ENCODE data around the gene DAPK2.
"Not testable (repeated sequence)": the region's sequence is repeated elsewhere in the genome, so short reads cannot be mapped to it uniquely, and the experiment has no call there.

DAPK2 gene

DNA sequence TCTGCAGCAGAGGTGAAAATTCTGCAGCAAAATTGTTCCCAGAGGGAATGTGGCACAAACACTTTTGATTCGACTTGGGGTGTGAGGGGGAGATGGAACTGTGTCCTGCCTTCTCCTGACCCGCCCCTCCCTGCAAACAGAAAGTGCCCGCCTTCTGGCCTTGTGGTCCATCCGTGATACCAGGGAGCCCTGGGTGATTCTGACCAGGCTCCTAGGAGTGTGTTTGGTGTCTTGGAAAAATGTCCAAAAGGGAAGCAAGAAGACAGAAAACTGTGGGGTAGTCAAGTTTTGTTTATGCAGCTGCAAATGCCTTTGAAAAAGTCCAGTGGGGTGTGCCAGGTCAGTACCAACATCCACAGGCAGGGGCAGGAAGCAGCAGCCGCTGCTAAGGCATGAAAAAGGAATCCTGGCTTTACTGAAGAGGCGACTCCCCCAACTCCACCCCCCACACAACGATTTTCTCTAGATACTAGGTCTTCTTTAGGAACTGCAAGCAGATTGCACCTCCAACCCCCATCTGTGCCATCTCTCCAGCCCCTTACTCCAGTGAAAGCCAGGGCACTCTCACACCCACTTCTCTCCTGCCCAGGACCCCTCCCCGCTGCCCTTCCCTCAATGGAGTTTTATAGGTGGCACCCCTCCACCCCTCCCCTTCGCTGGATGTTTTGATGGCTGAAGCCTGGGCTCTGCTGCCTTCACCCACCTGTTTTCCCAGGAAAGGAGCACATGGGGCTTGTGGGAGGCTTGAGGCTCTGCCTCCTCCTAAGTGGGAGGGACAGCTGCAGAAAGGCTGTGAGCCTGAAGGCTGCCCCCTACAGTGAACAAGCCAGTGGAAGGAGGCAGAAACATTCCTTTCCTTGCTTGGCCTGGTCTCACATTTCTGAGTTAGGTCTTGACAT, 130.2 kb downstream of the DAPK2 start:
- no peak for DNase-seq (ENCODE audit: low read depth in 4 of 4, low spot score in 1 of 4)

DNA sequence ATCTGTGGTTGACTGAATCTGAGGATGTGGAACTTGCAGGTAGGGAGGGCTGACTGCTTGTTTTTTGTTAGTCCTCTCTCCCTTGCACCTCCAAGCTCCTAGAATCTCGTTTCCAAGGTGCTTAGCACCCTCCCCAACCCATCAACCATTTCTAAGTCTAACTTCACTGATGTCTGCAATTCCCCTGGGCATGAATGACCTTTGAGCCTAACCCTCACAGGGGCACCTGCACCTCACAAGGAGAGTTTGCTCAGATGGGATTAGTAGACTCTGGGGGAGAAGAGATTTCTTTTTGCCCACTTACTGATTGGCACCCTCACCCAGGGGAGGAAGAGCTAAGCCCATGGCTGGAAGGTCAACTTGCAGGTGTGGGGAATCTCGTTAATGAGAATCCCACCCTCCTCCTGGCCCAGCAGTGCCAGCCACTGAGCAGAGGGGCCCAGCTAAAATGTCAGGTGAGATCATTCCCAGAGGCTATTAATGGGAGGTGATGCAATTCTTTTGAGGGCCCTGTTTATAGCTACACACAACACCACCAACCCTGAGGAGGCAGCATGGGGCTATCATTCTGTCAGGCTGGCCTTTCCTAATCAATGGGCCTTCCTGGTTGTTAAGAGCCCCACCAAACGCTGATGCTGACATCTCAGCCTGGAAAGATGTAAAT, 130.9 kb downstream of the DAPK2 start:
- DNase-seq (ENCODE audit: low read depth in 4 of 4, low spot score in 1 of 4), result no peak

DNA sequence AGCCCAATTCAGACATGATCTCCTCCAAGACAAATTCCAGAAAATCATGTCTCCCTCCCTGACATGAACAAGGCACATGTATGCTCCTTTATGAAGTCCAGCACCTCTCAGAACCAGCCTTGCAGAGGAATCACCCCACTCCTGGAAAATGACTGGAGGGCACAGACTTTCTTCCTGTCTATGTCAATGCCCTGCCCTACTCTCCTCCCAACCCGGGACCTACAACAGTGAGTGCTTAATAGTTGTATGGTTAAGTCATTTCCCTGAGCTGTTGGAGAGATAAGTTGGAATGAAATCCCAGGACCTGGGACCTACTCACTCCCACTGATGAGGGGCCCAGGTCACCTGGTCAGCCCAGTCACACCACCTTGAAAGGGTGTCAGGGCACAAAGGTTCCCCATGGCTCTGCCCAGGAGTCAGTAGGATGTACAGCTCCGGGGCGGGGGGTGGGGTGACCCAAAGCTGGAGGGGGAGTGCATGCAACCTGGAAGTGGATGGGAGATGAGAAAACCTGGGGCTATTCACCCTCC, 132.4 kb downstream of the DAPK2 start:
- no peak for DNase-seq (ENCODE audit: low read depth in 4 of 4, low spot score in 1 of 4)

DNA sequence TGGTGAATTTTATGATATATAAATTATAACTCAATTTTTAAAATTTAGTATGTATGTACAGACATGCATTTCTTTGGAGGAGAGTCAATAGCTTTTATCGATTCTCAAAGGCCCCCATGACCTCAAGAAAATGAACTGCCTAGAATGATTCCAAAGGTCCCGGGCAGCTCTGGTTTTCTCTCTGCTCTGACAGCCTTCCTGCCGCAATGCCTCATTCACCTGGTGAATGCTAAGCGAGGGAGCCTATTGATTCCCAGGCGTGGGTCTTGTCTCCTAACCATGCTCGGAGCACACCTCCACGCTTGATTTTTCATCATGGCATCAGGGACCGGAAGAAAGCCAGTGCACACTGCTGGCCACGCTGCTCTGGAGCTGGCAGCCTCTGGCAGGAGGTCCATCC, 132.9 kb downstream of the DAPK2 start:
- no peak for DNase-seq (ENCODE audit: low read depth in 4 of 4, low spot score in 1 of 4)

DNA sequence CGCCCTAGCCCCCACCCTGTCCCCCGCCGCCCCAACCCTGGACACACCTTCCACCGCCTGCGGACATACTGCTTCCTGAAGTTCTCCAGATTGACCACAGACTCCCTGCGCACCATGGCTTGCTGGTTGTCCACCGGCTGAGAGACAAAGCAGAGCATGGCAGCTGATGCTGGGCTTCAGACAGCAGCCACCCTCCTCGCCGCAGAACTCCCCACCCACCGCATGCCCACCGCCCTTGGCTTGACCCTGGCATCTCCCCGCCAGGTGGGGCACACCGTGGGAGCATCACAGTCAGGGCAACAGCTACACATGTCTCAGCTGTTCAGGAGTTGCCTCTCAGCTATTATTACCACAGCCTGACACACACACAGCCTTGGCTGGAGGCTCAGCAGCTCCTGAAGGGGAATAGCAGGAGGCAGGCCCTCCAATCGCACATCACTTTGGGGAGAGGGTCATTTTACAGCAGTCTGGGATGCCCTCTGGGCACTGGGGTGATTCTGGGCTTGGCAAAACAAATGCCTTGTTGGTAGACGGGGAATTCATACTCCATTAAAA, 134.1 kb downstream of the DAPK2 start:
- DNase-seq (ENCODE audit: low read depth in 4 of 4, low spot score in 1 of 4), result no peak

DNA sequence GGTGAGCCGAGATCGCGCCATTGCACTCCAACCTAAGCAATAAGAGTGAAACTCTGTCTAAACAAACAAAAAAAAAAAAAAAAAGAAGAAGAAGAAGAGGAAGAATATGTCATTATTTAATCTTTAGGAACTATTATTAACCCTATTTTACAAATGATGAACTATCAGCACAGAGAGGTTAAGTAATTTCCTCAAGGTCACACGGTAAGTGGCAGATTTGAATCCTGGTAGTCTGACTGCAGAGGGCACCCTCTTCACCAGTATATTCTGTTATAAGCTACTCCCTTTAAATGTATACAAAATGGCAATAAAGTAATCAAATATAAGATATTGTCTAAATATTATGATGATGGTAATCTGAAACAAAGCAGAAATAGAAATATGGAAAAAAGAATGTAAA, 135.1 kb downstream of the DAPK2 start:
- no peak for DNase-seq (ENCODE audit: low read depth in 4 of 4, low spot score in 1 of 4)

DNA sequence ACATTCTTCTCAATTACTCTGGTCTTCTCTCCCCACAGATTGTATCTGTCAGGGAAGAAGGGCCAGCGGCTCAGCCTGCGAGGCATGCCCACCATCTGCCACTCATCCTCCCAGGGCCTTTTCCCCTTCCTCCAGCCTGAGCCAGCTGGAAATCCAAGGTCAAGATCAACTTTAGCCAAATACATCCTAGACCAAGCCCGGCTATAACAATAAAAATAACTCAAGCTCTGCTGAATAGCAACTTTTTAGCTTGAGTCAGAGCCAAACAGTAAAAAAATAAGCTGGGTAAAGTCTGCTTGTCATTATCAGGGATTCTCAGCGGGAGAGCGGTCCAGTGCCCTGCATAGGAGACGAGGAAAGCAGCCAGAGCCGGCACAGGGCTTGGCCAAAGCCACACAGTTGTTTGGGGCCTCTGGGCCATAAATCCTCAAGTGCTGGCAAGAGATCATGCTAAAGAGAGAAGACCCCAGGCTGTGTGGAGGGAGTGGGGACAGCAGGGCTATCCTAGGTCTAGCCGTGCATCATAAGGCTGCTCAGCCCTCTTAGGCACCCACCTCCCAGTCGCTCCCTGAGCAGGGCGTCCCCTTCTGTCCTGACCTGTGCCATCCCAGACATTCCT, 136.4 kb downstream of the DAPK2 start:
- no peak for DNase-seq (ENCODE audit: low read depth in 4 of 4, low spot score in 1 of 4)

DNA sequence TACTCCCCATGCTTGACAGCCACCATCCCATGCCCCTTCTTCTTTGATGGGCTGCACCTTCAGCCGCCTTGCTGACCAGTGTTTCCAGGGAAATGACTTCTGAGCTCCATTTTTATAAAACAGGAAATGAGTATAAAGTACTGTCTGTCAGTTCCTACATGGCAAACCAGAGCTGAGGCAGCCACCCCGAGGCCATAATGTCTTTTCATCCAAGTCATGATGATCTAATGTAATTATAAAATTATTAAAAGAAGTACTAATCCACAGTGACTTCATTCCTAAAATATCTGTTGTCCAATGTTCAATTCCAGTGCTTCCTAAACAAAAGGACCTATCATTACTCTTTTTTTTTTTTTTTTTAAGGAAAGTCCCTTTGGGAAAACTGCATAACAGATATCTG, 137.3 kb downstream of the DAPK2 start:
- no peak for DNase-seq (ENCODE audit: low read depth in 4 of 4, low spot score in 1 of 4)

DNA sequence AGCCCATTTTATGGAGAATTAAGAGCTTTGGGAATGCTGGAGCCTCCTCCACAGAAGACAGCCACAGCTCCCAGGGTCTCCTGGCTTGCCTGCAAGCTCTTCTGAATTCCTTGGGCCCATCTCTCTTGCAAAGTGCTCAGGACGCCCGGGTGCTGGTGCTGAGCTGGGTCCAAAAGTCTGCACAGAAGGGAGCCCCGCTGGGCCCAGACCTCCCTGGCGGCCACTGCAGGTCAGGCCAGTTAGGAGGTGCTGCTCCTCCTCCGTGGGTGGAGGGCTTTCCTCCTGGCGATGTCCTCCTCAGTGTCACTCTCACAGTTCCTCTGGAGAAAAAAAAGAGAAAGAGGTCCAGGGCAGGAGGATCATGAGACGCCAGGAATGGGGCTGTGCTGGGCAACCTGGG, 138.0 kb downstream of the DAPK2 start:
- no peak for DNase-seq (ENCODE audit: low read depth in 4 of 4, low spot score in 1 of 4)

DNA sequence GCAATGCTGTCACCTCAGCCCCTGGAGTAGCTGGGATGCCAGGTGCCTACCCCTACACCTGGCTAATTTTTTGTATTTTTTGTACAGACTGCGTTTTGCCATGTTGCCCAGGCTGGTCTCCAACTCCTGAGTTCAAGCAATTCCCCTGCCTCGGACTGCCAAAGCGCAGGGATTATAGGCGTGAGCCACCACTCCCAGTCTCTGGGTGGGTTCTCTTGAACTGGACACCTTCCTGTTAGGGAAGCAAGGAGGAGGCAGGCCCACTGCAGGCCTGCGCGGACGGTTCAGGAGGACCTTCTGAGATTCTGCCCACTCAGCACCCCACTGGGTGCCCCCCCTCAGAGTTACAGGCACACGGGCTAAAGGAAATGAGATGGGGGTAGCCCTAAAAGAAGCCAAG, 138.8 kb downstream of the DAPK2 start:
- DNase-seq (ENCODE audit: low read depth in 4 of 4, low spot score in 1 of 4), result no peak

DNA sequence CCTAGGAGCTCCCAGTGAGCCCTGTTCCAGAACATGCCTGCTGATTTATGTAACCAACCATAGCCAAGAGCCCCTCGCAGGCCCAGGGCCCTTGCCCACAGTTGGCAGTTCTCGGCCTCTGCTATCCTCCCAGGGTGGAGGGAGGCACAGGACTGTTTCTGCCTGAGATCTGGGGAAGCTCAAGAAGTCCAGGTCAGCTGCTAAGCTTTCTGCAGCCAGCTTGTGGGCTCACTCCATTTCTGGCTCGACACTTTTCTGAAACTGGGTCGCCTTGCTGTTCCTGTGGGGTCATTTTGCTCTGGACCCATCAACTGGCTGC, 140.1 kb downstream of the DAPK2 start:
- DNase-seq (ENCODE audit: low read depth in 4 of 4, low spot score in 1 of 4), result no peak

DNA sequence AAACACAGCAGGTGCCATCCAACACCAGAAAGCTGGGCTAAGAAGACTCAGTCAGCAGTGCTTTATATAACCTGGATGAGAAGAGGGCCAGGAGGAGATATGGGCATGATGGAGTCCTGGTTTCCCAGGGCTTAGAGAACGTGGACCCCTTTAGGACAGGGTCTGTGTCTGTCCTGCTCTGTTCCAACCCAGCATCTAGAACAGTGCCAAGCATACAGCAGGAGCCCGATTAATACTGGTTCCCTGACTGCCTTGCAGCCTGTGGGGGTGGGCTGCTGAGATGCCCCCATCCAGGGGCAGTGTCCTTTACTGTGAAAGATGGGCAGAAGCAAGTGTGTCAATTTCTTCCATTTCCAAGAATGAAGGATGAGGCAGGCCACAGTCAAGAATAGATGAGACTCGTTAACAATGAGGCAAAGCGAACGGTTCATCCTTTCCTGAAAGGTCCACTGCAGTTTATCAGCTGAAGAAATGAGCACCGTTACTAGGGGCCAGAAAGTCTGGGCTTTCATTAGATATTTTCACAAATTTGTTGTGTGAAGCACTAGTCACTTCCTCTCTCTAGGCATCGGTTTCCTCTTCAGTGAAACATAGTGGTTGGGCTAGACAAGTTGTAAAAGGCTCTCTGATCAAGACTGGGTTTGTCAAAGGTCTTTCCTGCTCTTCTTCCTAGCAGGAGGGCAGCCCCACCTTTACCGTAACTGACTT, 140.6 kb downstream of the DAPK2 start:
- DNase-seq (ENCODE audit: low read depth in 4 of 4, low spot score in 1 of 4), result no peak

DNA sequence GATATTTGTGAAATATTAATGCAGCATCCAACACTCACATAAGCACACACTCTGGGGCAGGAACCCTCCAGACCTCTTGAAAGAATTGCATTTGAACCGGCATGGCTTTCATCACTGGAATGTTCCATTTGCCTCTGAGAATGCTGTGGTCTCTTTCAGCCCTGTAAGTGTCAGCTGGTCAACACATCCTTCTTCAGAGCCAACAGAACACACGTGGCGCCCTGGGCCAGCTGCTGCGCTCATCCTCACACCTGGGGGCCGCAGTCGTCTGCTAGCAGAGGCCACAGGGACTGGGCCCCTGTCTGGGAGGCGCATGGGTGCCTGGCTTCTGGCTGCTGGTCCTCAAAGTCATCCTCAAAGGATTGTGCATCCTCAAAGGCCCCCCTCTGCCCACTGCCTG, 141.2 kb downstream of the DAPK2 start:
- DNase-seq (ENCODE audit: low read depth in 4 of 4, low spot score in 1 of 4), result no peak

DNA sequence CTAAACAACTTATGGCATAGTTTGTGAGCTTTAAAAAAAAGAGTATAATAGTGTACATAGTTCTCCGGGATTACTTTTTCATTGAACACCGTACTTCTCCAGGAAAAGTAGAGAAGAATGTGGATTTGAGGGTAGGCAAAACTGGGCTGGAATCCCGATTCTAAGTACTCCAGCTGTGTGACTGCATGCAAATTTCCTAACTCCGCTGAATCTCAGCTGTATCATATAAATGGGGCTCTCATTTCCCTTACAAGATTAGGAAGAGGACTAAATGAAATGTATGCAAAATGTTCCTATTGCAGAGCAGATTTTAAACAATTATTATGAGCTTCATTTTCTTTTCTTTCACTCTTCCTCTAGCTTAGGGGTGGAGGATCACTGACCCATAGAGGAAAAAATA, 142.2 kb downstream of the DAPK2 start:
- DNase-seq (ENCODE audit: low read depth in 4 of 4, low spot score in 1 of 4), result no peak

DNA sequence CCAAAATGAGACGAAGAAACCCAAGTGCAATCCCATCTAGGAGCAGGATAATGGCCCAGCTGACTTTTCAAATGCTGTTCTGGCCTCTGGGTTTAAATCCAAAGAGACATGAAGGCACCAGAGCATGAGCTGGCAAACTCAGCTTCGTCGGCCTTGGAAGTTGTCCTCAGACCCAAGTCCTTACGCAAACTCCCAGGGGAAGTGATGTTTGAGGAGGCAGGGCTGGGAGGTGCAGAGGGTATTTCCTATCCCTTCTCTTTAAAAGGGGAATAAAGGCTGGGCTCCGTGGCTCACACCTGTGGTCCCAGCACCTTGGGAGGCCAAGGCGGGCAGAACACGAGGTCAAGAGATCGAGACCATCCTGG, 143.6 kb downstream of the DAPK2 start:
- no peak for DNase-seq (ENCODE audit: low read depth in 4 of 4, low spot score in 1 of 4)

DNA sequence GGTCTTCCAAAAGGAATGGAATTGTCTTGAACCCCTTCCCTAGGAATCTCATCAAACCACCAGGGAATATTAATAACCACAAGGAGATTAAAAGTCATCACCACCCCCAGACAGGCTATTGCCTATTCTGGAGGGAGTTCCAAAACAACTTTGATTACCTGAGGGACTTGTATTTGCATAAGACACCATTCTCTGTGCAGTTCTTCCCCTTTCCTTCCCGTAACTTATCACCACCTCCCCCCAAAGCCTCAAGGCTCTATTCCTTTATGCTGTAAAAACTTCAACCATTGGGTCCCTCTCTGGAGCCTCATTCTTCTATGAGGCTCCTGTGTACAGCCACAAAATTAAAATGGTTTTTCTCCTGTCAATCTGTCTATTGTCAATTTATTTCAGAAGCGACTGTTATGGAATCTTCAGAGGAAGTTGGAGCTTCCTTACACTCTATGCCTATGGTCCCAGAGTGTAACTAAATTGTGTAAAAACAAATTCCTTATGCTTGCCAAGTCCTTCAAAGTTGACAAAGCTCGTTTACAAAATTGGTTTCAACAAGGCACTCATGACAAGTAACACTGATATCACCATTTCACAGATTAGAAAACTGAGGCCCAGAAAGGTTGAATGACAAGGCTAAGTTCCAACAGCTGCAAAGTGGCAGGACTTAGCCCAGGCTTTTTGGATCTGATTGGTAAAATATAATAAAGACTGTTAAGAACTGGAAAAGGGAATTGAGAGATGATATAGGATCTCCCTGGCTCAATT, 144.2 kb downstream of the DAPK2 start:
- DNase-seq (ENCODE audit: low read depth in 4 of 4, low spot score in 1 of 4), result no peak

DNA sequence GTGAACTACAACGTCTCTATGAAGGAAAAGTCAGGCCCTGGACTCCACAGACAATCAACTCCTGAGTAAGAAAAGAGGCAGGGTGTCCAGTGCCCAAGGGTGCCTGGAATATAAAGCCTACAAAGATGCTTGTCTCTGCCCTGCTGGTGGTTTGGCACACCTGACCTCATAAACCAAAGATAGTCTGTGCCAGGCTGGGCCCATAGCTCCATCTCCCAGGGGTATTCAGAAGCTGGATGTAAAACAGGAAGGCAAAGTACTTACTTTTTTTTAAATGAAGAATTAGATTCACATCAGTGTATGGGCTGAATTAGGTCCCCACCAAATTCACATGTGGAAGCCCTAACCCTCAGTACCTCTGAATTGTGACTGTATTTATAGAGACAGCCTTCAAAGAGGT, 146.0 kb downstream of the DAPK2 start:
- no peak for DNase-seq (ENCODE audit: low read depth in 4 of 4, low spot score in 1 of 4)

DNA sequence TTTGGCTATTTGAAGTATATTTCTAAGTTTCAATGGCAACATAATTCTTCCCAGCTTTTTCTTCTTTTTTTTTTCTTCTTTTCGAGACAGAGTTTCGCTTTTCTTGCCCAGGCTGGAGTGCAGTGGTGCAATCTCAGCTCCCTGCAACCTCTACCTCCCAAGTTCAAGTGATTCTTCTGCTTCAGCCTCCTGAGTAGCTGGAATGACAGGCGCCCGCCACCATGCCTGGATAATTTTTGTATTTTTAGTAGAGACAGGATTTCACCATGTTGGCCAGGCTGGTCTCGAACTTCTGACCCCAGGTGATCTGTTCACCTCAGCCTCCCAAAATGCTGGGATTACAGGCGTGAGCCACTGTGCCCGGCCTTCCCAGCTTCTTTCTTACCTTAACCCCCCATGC, 146.7 kb downstream of the DAPK2 start:
- not testable (repeated sequence) for DNase-seq (ENCODE audit: low read depth in 4 of 4, low spot score in 1 of 4)

DNA sequence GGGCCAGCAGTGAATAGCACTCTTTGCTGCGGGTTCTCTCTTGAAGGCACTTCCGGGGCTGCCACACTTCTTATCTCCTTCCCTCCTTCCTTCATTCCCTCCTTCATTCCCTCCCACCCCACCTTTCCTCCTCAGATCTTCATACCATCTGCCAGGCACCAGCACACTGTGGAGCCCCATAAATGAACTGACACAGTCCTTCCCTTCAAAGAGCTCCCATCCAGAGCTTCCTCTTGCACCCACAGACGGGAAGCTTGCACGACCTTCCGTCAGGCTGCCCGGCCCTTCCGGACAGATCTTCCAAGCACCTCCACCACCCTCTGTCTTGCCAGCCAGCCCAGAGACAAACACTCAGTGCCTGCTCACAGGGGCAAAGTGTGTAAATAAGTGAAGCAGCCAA, 147.1 kb downstream of the DAPK2 start:
- no peak for DNase-seq (ENCODE audit: low read depth in 4 of 4, low spot score in 1 of 4)

DNA sequence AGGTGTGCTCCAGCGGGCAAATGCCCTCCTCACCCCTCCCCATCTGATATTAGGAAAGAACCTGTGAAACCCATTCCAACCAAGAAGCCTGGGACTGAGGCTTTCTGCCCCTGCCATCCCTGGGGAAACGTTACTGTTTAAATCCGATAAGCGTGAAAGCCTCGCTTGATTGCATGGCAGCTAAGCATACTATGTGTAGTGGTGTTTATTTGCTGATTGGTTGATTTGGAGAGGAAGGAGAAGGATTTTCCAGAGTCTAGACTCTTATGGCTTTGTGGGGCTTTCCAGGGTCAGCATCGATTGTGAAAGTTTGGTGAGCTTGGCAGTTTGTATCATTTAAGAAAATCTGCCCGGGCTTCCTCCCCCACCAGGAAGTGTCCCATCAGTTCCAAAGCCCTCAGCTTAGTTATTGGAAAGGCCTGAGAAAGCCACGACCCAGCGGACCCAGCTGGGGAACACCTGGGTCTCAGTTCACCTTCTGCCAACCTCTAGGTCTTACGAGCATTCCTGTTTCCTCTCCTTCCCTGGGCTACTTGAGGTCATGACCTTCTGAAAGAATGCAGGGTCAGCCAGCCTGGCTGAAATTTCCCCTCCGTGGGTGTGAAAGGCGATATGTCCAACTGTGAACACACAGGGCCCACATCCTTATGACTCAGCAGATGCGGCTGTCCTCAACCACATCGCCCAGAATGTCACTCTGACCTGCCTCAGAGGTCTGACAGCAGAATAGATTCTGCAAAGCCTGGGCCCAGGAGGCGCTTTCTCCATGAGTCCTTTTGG, 149.8 kb downstream of the DAPK2 start:
- no peak for DNase-seq (ENCODE audit: low read depth in 4 of 4, low spot score in 1 of 4)
